CD4-positive, alpha-beta T cell treated with Interleukin-15 for 1 hour (primary cell): ENCODE measurements around the gene TSGA10IP.
"Not testable (repeated sequence)": the region's sequence is repeated elsewhere in the genome, so short reads cannot be mapped to it uniquely, and the experiment has no call there.

Experiments
- DNase-seq: peaks from one replicate; pipeline ENCODE4 v3.0.0-alpha.2; 2020

TSGA10IP gene

DNA sequence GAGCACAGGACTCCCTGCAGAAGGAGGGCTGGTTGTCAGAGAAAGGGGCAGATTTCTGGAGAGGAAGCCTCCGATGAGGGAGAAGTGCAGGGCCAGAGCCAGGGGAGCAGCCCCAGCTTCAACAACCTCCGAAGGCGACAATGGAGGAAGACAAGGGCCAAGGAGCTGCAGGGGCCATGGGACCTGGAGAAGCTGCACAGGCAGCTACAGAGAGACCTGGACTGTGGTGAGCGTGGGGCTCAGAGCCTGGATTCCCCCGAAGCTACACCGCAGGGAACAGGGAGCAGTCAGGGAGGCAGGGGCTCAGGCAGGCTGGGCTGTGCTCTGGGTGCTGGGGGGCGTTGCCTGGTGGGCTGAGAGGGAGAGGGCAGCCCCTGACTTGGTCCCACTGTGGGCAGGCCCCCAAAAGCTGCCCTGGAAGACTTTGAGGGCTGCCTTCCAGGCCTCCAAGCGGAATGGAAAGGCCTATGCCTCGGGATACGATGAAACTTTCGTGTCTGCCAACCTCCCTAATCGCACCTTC, 2.4 kb downstream of the TSGA10IP start:
- no peak for DNase-seq

GRCh38 chr11:65950711-65951110, 5.4 kb downstream of the TSGA10IP start:
- DNase-seq = not testable (repeated sequence)

- not testable (repeated sequence) for DNase-seq
Observed at GRCh38 chr11:65951641-65952040, 6.4 kb downstream of the TSGA10IP start.

DNA sequence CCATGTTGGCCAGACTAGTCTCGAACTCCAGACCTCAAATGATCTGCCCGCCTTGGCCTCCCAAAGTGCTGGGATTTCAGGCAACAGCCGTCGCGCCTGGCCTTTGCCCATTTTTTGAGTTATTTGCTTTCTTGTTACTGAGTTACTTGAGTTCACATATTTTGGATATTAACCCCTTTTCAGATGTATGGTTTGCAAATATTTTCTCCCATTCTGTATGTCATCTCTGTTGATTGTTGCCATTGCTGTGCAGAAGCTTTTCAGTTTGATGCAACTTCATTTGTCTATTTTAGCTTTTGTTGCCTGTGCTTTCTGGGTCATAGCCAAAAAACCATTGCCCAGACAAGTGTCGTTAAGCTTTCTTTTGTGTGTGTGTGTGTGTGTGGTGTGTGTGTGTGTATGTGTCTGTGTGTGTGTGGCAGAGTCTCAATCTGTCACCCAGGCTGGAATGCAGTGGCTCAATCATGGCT, 6.8 kb downstream of the TSGA10IP start:
- no peak for DNase-seq

GRCh38 chr11:65953471-65953870, 8.2 kb downstream of the TSGA10IP start:
- no peak for DNase-seq

DNA sequence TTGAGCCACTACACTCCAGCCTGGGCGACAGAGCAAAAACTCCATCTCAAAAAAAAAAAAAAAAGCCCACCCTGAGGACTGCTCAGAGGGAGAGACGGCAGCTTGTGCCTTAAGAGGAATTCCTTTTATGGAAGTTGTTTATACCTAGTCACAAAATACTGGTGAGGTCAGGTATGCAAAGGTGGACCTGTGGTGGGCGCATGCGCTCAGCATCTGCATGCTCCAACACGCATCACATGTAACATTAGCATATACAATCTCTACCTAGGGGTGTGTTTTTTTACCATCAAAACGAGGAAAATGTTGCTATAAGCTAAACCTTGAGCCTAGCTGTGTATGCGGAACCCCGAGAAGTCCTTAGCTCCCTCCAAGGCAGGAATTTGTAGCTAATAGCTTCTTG, 9.5 kb downstream of the TSGA10IP start:
- no peak for DNase-seq

DNA sequence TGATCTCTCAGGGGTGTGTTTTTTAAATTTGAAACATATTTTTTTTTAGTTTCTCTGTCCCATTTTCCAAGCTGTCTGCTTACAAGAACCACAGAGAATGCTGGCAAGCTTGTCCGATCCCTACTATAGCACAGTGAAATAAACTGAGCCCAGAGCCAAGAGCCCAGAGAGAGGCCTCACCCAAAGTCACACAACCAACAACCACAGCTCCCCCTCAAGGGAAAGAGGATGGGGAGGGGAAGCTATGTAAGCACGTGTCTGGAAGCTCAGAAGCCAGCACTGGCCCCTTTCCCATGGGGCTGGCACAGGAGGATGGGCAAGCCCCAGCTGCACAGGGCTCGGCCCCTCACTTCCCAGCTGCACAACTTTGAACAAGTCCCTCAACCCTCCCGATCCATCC, 13.0 kb downstream of the TSGA10IP start:
- DNase-seq = no peak

GRCh38 chr11:65958774-65959420, 13.6 kb downstream of the TSGA10IP start:
- no peak for DNase-seq

DNA sequence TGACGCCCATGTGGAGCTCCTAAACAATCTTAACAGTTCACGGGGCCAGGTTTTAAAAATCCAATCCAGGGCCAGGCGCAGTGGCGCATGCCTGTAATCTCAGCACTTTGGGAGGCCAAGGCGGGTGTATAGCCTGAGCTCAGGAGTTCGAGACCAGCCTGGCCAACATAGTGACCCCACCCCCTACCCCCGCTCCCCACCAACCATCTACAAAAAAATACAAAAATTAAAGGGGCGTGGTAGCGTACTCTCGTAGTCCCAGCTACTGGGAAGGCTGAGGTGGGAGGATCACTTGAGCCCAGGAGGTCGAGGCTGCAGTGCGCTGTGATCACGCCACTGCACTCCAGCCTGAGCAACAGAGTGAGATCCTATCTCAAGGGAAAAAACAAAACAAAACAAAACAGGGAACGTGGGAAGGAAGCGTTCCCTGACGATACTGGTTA, 15.6 kb downstream of the TSGA10IP start:
- no peak for DNase-seq

- DNase-seq = peak; percentile 98
Observed at GRCh38 chr11:65961267-65962140, 16.2 kb downstream of the TSGA10IP start, which contains the start of gene SART1. TSS of gene SART1 (plus strand) at chr11:65961734. CDS start at chr11:65961781, 47 bp downstream.

DNA sequence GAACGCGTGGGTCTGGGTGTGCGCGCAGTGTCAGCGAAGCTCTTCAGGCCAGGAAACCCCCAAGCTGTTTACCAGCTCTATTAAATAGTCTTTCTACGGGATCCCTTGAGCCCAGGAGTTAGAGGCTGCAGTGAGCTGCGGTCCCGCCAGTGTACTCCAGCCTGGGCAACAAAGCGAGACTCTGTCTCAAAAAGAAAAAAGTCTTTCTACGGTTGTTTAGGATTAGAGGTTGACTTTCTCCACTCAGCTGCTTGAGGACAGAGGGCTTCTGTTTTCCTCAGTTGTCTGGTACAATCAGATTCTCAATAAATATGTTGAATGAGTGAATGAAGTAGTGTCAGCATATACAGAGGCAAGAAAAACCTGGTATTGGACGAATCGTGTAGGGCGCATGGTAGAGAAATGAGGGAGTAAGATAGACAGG, 16.9 kb downstream of the TSGA10IP start:
- no peak for DNase-seq

DNA sequence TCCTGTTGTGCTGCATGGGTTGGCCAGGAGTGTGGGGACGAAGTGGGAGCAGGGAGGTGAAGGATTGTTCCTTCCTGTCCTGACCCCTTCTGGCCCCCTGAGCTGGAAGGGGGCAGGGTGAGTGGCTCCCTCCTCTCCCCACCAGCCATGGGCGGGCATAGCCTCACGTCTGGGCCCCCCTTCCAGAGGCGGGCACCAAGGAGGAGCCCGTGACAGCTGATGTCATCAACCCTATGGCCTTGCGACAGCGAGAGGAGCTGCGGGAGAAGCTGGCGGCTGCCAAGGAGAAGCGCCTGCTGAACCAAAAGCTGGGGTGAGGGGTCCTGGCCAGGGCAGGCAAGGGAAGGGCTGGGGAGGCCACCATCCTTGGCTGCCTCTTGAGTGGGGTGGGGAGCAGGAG, 19.6 kb downstream of the TSGA10IP start:
- no peak for DNase-seq

GRCh38 chr11:65965986-65966762, 20.9 kb downstream of the TSGA10IP start:
- no peak for DNase-seq

- no peak for DNase-seq
Observed at GRCh38 chr11:65967329-65967934, 22.2 kb downstream of the TSGA10IP start.

- no peak for DNase-seq
Observed at GRCh38 chr11:65968600-65969482, 23.6 kb downstream of the TSGA10IP start.

DNA sequence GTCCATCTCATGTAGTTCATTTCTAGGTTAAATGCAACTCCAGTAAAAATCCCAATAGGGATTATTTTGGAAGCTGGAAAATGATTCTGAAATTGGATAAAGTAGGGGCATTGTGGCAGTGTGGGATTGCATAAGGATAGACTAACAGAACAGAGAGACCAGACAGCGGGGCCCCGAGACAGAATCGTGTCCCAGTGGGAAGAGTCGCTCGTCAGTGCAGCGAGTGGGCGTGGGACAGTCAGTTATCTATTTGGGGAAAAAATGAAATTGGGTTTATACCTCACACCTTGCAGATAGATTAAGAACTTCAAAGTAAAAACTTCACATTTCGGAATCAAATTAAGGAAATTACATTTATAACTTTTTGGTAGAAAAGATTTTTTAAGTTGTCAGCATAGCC, 26.8 kb downstream of the TSGA10IP start:
- no peak for DNase-seq

- DNase-seq = no peak
Observed at GRCh38 chr11:65973439-65974110, 28.3 kb downstream of the TSGA10IP start.

DNA sequence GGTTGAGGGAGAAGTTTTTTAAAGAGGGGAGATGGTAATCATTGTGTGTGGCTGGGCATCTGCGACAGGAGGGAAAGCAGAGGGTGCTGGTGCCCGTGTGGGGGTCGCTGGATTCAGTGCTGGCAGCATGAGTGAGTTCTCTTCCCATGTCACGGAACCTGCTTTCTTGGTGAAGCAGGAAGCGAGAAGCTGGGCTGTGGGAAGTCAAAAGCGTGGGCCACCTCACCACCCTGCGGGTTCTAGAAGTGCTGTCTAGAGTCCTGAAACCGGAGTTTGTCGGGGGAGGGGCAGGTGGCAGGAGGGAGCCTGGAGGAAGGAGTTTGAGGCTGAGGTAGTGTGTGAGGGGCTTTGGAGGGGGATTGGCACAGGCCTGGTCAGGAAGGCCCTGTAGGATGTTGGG, 30.5 kb downstream of the TSGA10IP start:
- no peak for DNase-seq

GRCh38 chr11:65976216-65977176, 31.2 kb downstream of the TSGA10IP start:
- DNase-seq = no peak
